ENCODE measurements around the gene TMEM183A. TPM values are rescaled to one million over a fixed set of nuclear protein-coding genes. Genes with fewer than 3 reads are reported as not detected.

TMEM183A gene
- total RNA-seq, 4 donors from 2014 or later, result 69.0 to 93.9 (median 87.6) TPM

DNA sequence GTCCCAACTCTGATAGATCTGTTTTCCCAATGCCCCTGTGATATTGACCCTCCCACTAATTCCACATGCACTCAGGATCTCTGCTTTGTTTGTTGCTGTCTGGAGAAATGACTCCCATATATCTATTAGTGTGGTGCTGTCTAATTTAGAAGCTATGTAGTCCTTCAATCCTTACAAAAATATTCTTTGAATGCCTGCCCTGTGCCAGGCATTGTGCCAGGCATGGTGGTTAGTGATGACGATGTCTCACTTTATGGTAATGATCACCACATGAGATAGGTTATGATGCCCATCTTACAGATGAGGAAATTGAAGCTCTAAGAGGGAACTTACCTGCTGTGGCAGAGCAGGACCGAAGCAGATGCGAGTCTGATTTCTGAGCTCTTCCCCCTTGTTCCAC, 65.7 kb downstream of the TMEM183A start:
- H3K27ac ChIP-seq (replicated peaks in 1 of 4), result no peak overlapping the region
- peaks cover 35 to 38% (median 37%) of the 10 kb centered on the region in 4 donors for H3K4me1 ChIP-seq
- WGBS, result 96% methylated on average over 3 of the region's 3 CpGs
- H3K9me3 ChIP-seq, result no peaks in the 10 kb centered on the region
- TF ChIP-seq POLR2A (IDR thresholded peaks at IDR 0.05; ENCODE audit: low read depth) (no peak), EP300 (IDR thresholded peaks at IDR 0.05) (no peak), POLR2AphosphoS5 (IDR thresholded peaks at IDR 0.05) (no peak)
- TF ChIP-seq, protein P1, sequence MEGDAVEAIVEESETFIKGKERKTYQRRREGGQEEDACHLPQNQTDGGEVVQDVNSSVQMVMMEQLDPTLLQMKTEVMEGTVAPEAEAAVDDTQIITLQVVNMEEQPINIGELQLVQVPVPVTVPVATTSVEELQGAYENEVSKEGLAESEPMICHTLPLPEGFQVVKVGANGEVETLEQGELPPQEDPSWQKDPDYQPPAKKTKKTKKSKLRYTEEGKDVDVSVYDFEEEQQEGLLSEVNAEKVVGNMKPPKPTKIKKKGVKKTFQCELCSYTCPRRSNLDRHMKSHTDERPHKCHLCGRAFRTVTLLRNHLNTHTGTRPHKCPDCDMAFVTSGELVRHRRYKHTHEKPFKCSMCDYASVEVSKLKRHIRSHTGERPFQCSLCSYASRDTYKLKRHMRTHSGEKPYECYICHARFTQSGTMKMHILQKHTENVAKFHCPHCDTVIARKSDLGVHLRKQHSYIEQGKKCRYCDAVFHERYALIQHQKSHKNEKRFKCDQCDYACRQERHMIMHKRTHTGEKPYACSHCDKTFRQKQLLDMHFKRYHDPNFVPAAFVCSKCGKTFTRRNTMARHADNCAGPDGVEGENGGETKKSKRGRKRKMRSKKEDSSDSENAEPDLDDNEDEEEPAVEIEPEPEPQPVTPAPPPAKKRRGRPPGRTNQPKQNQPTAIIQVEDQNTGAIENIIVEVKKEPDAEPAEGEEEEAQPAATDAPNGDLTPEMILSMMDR (IDR thresholded peaks at IDR 0.05), result no peak
- peaks cover 0 to 31% (median 7%) of the 10 kb centered on the region in 4 donors for H3K27me3 ChIP-seq
- H3K36me3 ChIP-seq, result no peaks in the 10 kb centered on the region
- intact Hi-C loops (cut with DNase I), result no loop called here
- H3K4me3 ChIP-seq, result no peak overlapping the region
- DNase-seq (ENCODE audit: extremely low spot score), result no peak

DNA sequence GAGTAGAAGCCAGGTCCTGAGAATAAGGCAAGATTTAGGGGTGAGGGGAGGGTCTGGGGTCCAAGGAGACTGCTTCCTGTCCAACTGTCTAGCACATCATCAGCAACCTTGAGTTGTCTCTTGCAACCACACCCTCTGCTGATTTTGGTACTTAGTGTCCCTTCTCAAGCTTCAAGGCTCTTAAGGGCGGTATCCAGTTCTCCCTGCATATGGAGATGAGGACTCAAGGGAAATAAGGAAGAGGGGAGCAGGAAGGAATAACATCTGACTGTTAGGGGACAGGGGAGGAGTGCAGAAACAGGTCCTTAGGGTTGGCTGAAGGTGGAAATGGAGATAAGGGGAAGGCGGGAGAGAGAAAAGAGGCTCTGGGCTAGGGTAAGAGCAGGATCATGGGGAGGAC, 66.3 kb downstream of the TMEM183A start:
- Histone ChIP-seq H3K9me3 (no peaks in the 10 kb centered on the region), H3K4me1 (peaks cover 29 to 32% (median 32%) of the 10 kb centered on the region in 4 donors), H3K27me3 (peaks cover 0 to 37% (median 7%) of the 10 kb centered on the region in 4 donors), H3K27ac (replicated peaks in 1 of 4) (no peak overlapping the region), H3K36me3 (no peaks in the 10 kb centered on the region), H3K4me3 (no peak overlapping the region)
- WGBS, result 100% methylated on average over 2 of the region's 2 CpGs
- TF ChIP-seq EP300 (IDR thresholded peaks at IDR 0.05), result no peak
- no peak for TF ChIP-seq POLR2AphosphoS5 (IDR thresholded peaks at IDR 0.05)
- TF ChIP-seq POLR2A (IDR thresholded peaks at IDR 0.05; ENCODE audit: low read depth), result no peak
- TF ChIP-seq, protein P1 (IDR thresholded peaks at IDR 0.05), result no peak
- DNase-seq (ENCODE audit: extremely low spot score), result no peak
- intact Hi-C loops (cut with DNase I), result no loop called here

Other genes starting within 250 kb of the TMEM183A start
- gene KDM5B, start 199.0 kb upstream of the TMEM183A start, total RNA-seq, result 10 to 100 TPM; 21.4 to 34.9 (median 31.8) TPM
- not detected for gene PCAT6, start 196.4 kb upstream of the TMEM183A start, total RNA-seq
- gene RABIF, start 118.2 kb upstream of the TMEM183A start, total RNA-seq, result 1 to 10 TPM; 4.5 to 8.3 (median 6.9) TPM
- gene KLHL12, start 80.1 kb upstream of the TMEM183A start, total RNA-seq, result 10 to 100 TPM; 16.7 to 22.4 (median 19.3) TPM
- gene ADIPOR1, start 49.1 kb upstream of the TMEM183A start, total RNA-seq, result 10 to 100 TPM; 53.6 to 93.4 (median 70.0) TPM
- gene CYB5R1, start 40.1 kb upstream of the TMEM183A start, total RNA-seq, result 10 to 100 TPM; 28.2 to 51.2 (median 48.5) TPM
- gene PPFIA4, start 19.1 kb downstream of the TMEM183A start, total RNA-seq, result 1 to 10 TPM in 2 of 4 donors, under 1 TPM in 2; 0.42 to 1.6 (median 1.1) TPM
- gene MYOG, start 78.6 kb downstream of the TMEM183A start, total RNA-seq, result not detected
- gene ADORA1, start 120.4 kb downstream of the TMEM183A start, total RNA-seq, result 1 to 10 TPM in 2 of 4 donors, under 1 TPM in 2; 0.34 to 1.7 (median 0.80) TPM
- gene MYBPH, start 168.5 kb downstream of the TMEM183A start, total RNA-seq, result not detected
- gene CHI3L1, start 179.3 kb downstream of the TMEM183A start, total RNA-seq, result 1 to 10 TPM in 3 of 4 donors, not detected in 1; 1.3 to 2.1 (median 1.7) TPM
- gene CHIT1, start 222.3 kb downstream of the TMEM183A start, total RNA-seq, result under 1 TPM in 3 of 4 donors, not detected in 1; 0.11 to 0.26 (median 0.17) TPM

Data from esophagus muscularis mucosa (tissue), 4 donors.